Fibroblast of villous mesenchyme (primary cell): ENCODE results near the gene AP2B1. TPM values are rescaled to one million over a fixed set of nuclear protein-coding genes. Genes with fewer than 3 reads are reported as not detected.

Experiments
- DNase-seq: peaks from one replicate; pipeline ENCODE4 v3.0.0-alpha.2; 2010; ENCODE audit warnings: low read depth
- H3K4me3 ChIP-seq: 2 replicates; pipeline ENCODE4 v1.5.1; 2011; ENCODE audit warnings: low read depth, mild to moderate bottlenecking, low read length
- CTCF ChIP-seq: IDR thresholded peaks from 2 replicates; pipeline ENCODE4 v1.5.1; 2012; ENCODE audit warnings: low read depth, mild to moderate bottlenecking, low read length; ENCODE audit not compliant: insufficient read depth
- total RNA-seq: library from RNA; depleted of rRNA; stranded (reverse); fragments of >200 nt; gene quantifications from 2 replicates; pipeline ENCODE4 v1.2.3, GENCODE V29; 2012

AP2B1 gene
- total RNA-seq, 1 donor: 97.6 TPM

GRCh38 chr17:35617505-35617904, 30.4 kb downstream of the AP2B1 start:
- TF ChIP-seq CTCF: no peak
- no peak overlapping the region for H3K4me3 ChIP-seq
- DNase-seq: no peak

- no peak overlapping the region for H3K4me3 ChIP-seq
- TF ChIP-seq CTCF: no peak
- no peak for DNase-seq
These were observed 31.5 kb downstream of the AP2B1 start for GRCh38 chr17:35618628-35619027.

DNA sequence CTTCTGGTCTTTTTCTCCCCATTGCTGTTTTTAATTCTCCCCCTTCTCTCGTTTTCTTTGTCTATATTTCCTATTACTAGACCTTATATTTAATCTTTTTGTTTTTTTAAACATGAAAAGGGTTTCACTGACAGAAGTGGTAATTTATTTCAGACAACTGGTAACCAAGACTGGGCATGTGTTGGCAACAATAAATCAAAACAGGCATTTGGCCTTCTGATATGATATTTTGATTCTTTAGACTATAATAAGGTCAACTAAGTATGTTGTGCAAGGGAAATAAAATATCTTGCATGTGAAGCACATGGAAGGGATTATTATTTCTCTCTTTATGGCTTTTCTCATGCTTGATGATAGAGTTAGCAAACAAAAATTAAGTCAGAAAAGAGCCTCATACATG, 34.6 kb downstream of the AP2B1 start:
- no peak for DNase-seq
- H3K4me3 ChIP-seq: no peak overlapping the region
- no peak for TF ChIP-seq CTCF

DNA sequence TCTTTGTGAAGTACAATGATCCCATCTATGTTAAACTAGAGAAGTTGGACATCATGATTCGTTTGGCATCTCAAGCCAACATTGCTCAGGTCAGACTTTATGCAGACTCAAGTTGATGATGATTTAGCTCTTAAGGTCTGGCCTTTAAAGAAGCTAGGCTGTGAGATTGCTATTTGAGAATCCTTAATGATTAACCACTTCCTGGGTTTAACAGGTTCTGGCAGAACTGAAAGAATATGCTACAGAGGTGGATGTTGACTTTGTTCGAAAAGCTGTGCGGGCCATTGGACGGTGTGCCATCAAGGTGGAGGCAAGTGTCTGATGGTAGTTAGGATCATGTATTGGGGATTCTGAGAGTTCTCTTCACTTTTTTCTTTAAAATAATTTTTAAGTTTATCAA, 40.3 kb downstream of the AP2B1 start:
- no peak for DNase-seq
- no peak for TF ChIP-seq CTCF
- no peak overlapping the region for H3K4me3 ChIP-seq

DNA sequence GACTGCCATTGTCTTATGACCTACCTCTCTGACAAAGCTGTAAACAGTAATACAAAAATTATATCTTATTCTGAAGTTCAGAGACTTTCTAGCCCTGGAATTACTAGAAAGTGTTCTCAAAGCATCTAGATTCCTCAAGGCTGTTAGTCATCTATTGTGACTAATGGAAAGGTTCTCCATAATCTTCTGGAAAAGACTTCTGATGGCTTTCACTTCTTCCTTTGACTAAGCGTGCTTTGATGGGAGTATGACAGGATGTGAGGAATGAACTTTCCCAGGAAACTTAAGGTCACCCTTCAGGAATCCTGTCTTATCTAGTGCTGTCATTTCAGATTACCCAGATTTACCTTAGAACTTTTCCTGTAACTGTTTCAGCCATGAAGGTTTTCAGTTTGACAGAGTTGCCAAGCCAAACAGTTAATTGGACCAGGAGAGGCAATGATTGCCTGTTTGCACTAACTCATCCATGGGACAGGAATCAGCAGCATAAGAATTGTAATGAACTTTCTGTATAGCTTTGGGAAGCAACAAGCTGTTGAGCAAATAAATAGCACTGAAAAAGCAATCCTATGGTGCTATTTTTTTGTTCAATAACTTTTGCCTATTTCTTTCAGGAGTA, 43.5 kb downstream of the AP2B1 start:
- peak; percentile 15 for DNase-seq
- H3K4me3 ChIP-seq: no peak overlapping the region
- TF ChIP-seq CTCF: no peak

DNA sequence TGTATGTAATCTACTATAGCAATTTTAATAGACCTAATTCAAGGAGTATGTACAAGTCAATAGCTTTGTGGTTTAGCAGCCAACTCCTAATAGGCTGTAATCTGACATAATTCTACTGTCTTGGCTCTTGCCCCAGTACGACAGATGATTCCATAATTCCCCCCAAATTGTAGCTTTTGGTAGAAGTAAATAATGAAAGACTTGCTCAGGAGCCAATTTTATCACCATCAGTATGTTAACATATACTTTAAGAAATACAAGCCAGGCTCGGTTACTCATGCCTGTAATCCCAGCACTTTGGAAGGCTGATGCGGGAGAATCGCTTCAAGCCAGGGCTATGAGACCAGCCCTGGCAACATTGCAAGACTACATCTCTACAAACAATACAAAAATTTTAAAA, 53.9 kb downstream of the AP2B1 start:
- DNase-seq: no peak
- TF ChIP-seq CTCF: no peak
- H3K4me3 ChIP-seq: no peak overlapping the region

DNA sequence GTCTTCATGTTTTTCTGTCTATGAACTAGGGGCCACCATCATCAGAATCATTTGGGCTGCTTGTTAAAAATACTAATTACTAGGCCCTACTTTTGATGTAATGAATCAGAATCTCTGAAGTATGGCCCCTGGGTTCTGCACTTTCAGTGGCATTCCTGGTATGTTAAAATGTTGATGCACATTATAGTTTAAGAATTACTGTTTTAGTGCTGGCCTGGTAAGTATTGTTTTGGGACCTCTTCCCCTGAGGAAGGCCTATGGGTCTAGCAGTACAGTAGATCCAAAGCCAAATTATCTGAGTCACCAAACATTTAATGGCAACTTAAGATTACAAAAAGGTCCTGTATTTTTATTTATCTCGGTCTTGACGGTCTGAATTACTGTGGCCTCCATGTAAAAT, 58.8 kb downstream of the AP2B1 start:
- DNase-seq: peak; percentile 11
- no peak overlapping the region for H3K4me3 ChIP-seq
- TF ChIP-seq CTCF: no peak
